GM21528 (cell line): ENCODE data around the gene FRAS1.
"Not testable (repeated sequence)": the region's sequence is repeated elsewhere in the genome, so short reads cannot be mapped to it uniquely, and the experiment has no call there.

Experiments
- ATAC-seq: cut with Tn5 transposase; IDR thresholded peaks from one replicate; pipeline ENCODE4 v1.9.1; 2021; ENCODE audit warnings: mild to moderate bottlenecking, moderate library complexity; ENCODE audit not compliant: unreplicated experiment, low FRiP score

Gene FRAS1

GRCh38 chr4:78057135-78057599, at the start of gene FRAS1:
Gene FRAS1, plus strand, starts transcription at chr4:78057323. Its CDS starts 687 bp downstream, at chr4:78058010.
- ATAC-seq: no peak

- ATAC-seq: not testable (repeated sequence)
Observed at GRCh38 chr4:78011003-78011402, 46.1 kb upstream of the FRAS1 start.

GRCh38 chr4:78014889-78015886, 41.9 kb upstream of the FRAS1 start:
- ATAC-seq: no peak

- no peak for ATAC-seq
Observed at GRCh38 chr4:78018271-78019049, 38.7 kb upstream of the FRAS1 start.

GRCh38 chr4:78019414-78019813, 37.7 kb upstream of the FRAS1 start:
- ATAC-seq: no peak

GRCh38 chr4:78020677-78021076, 36.4 kb upstream of the FRAS1 start:
- no peak for ATAC-seq

- no peak for ATAC-seq
Observed at GRCh38 chr4:78022517-78022916, 34.6 kb upstream of the FRAS1 start.

- no peak for ATAC-seq
Observed at GRCh38 chr4:78024085-78024484, 33.0 kb upstream of the FRAS1 start.

- no peak for ATAC-seq
Observed at GRCh38 chr4:78024576-78025091, 32.5 kb upstream of the FRAS1 start.

GRCh38 chr4:78031417-78031950, 25.6 kb upstream of the FRAS1 start:
- no peak for ATAC-seq

GRCh38 chr4:78032446-78032845, 24.7 kb upstream of the FRAS1 start:
- ATAC-seq: no peak

GRCh38 chr4:78032929-78033328, 24.2 kb upstream of the FRAS1 start:
- no peak for ATAC-seq

- ATAC-seq: no peak
Observed at GRCh38 chr4:78033861-78034260, 23.3 kb upstream of the FRAS1 start.

GRCh38 chr4:78038704-78039103, 18.4 kb upstream of the FRAS1 start:
- no peak for ATAC-seq

- ATAC-seq: no peak
Observed at GRCh38 chr4:78039678-78040077, 17.4 kb upstream of the FRAS1 start.

- ATAC-seq: no peak
Observed at GRCh38 chr4:78040431-78040830, 16.7 kb upstream of the FRAS1 start.

- no peak for ATAC-seq
Observed at GRCh38 chr4:78047366-78047765, 9.8 kb upstream of the FRAS1 start.

GRCh38 chr4:78056265-78057129, 626 bp upstream of the FRAS1 start:
- ATAC-seq: peak; percentile 56

- no peak for ATAC-seq
Observed at GRCh38 chr4:78057600-78058550, 752 bp downstream of the FRAS1 start.
